ENCODE data around the gene NDN.
"Not testable (repeated sequence)": the region's sequence is repeated elsewhere in the genome, so short reads cannot be mapped to it uniquely, and the experiment has no call there.

- TF ChIP-seq CTCF (conservative IDR thresholded peaks at IDR 0.05; ENCODE audit: low read depth, low read length); POLR2A (IDR thresholded peaks at IDR 0.05; ENCODE audit: low read depth, low read length); SMC3 (IDR thresholded peaks at IDR 0.05; ENCODE audit: low read depth, low read length); RAD21 (IDR thresholded peaks at IDR 0.05; ENCODE audit: low read length): not testable (repeated sequence)
These were observed 27.0 kb upstream of the NDN start for GRCh38 chr15:23713874-23714656.

Data from IMR-90 (cell line).